Tibial nerve (tissue), 4 donors: Measurements from ENCODE around the gene AP3S2.

Source experiments
- CTCF ChIP-seq, 5 experiments: fragments of 200-600 bp in 3 of 5; fragments of 450-650 bp in 2 of 5; sonication (generic) in 3 of 5; IDR thresholded peaks; one replicate each; pipeline ENCODE4 v1.5.1; 2016 to 2019; ENCODE audit warnings: antibody characterized with exemption in 5 of 5, mild to moderate bottlenecking in 3 of 5, moderate library complexity in 2 of 5
- EP300 ChIP-seq, 2 donors: sonication (generic); formaldehyde crosslinking; IDR thresholded peaks; one replicate each; pipeline ENCODE4 v1.6.1; 2017; ENCODE audit warnings: antibody characterized with exemption in 2 of 2, mild to moderate bottlenecking in 1 of 2
- POLR2A ChIP-seq, 2 donors: fragments of 450-650 bp; IDR thresholded peaks; one replicate each; pipeline ENCODE4 v1.6.1; 2017; ENCODE audit warnings: antibody characterized with exemption in 2 of 2, mild to moderate bottlenecking in 2 of 2, moderate library complexity in 2 of 2

DNA sequence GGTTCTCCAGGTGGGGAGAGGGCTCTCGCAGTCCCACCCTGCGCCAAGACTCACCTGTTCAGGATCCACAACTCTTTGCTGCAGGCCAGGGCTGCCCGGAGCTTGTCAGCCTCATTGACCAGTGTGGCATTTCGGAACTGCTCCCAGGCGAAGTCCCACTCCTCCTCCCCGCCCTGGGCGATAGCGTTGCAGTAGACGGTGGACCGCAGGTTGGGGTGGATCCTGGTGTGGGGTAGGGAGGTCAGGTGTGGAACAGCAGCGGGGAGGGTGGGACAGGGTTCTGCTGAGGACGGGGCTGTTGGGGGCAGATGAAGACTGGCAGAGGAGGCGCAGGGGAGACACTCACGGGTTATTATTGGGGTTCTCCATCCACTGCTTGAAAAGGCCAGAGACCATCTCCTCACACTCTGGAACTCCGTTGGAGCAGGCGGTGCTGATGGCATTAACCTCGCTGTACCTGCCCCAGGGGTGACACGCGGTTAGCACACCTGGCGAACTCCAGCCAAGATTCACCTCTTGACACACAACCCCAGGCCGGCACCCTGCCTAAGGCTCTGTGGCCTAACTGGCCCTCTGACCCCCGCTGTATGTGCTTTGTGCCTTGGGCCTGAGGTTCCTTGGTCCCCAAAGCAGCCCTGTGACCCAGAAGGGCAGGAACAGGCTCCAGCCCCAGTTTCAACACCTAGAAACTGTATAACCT, 101.5 kb downstream of the AP3S2 start:
- TF ChIP-seq CTCF (IDR thresholded peaks at IDR 0.05) (no peak), POLR2A (IDR thresholded peaks at IDR 0.05) (no peak), EP300 (IDR thresholded peaks at IDR 0.05) (no peak)
